Stimulated activated CD4-positive, alpha-beta T cell treated with anti-CD3 and anti-CD28 coated beads, Interleukin-15, amount 100 ng/mL, for 24 hours (primary cell): Measurements from ENCODE around the gene SMIM36.
"Not testable (repeated sequence)": the region's sequence is repeated elsewhere in the genome, so short reads cannot be mapped to it uniquely, and the experiment has no call there.

Experiments used
- DNase-seq: peaks from one replicate; pipeline ENCODE4 v3.0.0-alpha.2; 2020

SMIM36 gene

GRCh38 chr17:55501626-55502025 is 9.6 kb downstream of the SMIM36 start:
- not testable (repeated sequence) for DNase-seq

GRCh38 chr17:55500103-55500502 is 11.1 kb downstream of the SMIM36 start:
- DNase-seq: no peak

- DNase-seq: no peak
These were observed 15.0 kb downstream of the SMIM36 start for GRCh38 chr17:55496094-55496881.

GRCh38 chr17:55495239-55495638 is 16.0 kb downstream of the SMIM36 start:
- no peak for DNase-seq

- no peak for DNase-seq
These were observed 18.4 kb downstream of the SMIM36 start for GRCh38 chr17:55492781-55493341.

- no peak for DNase-seq
These were observed 20.9 kb downstream of the SMIM36 start for GRCh38 chr17:55490376-55490775.

- DNase-seq: no peak
These were observed 23.4 kb downstream of the SMIM36 start for GRCh38 chr17:55487695-55488432.

- DNase-seq: no peak
These were observed 26.7 kb downstream of the SMIM36 start for GRCh38 chr17:55484575-55484974.

- no peak for DNase-seq
These were observed 28.5 kb downstream of the SMIM36 start for GRCh38 chr17:55482591-55483389.

GRCh38 chr17:55480631-55481315 is 30.5 kb downstream of the SMIM36 start:
- no peak for DNase-seq

GRCh38 chr17:55479903-55480302 is 31.3 kb downstream of the SMIM36 start:
- DNase-seq: no peak

GRCh38 chr17:55478971-55479370 is 32.3 kb downstream of the SMIM36 start:
- DNase-seq: no peak

GRCh38 chr17:55466671-55467070 is 44.6 kb downstream of the SMIM36 start:
- DNase-seq: no peak

- not testable (repeated sequence) for DNase-seq
These were observed 45.5 kb downstream of the SMIM36 start for GRCh38 chr17:55465771-55466170.

- peak; percentile 4 for DNase-seq
These were observed 47.7 kb downstream of the SMIM36 start for GRCh38 chr17:55463600-55463999.

GRCh38 chr17:55462711-55463110 is 48.5 kb downstream of the SMIM36 start:
- DNase-seq: no peak

- no peak for DNase-seq
These were observed 49.0 kb downstream of the SMIM36 start for GRCh38 chr17:55462234-55462633.

- peak; percentile 78 for DNase-seq
These were observed 52.3 kb downstream of the SMIM36 start for GRCh38 chr17:55458978-55459377.

- no peak for DNase-seq
These were observed 52.9 kb downstream of the SMIM36 start for GRCh38 chr17:55458287-55458900.

- no peak for DNase-seq
These were observed 54.7 kb downstream of the SMIM36 start for GRCh38 chr17:55456307-55457240.
